DMS 273 (cell line): Measurements from ENCODE around the gene PHF1.
"Not testable (repeated sequence)": the region's sequence is repeated elsewhere in the genome, so short reads cannot be mapped to it uniquely, and the experiment has no call there.

Experiments
- DNase-seq: peaks from one replicate; lab custom pipeline; 2025; ENCODE audit not compliant: unreplicated experiment; lab: John Stamatoyannopoulos, UW

Gene PHF1

DNA sequence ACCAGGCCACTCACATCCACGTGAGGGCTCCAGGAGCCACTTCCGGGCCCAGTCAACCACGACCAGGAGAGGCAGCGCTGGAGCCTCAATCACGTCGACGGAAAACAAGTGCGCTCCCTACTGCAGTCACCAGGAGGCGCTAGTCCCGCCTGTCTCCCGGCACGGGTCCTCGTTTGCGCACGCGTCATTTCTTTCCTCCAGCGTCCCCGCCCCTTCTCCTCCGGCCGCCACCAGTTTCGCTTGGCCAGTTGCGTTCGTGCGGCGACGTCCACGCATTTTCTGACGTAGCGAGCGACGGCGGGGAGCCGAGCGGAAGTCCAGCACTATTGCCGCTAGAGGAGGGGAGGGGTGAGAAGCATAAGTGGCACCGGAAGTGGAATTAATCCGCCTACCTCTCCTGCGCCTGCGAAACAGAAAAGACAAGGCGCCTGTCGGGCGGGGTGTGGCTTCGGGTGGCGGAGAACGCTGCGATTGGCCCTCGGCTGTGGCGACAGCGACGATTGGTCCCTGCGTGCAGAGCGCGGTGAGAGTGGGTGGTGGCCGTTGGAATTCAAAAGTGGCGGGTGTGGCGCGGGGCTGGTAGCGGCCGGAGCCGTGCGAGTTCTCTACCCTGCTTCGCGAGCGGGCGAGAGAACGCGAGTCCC lies 19.4 kb upstream of the PHF1 start, which contains the start of gene KIFC1:
TSS of gene KIFC1 (plus strand) at position 546 of the 644 bp plus-strand sequence. CDS start 163 bp downstream, outside the sequence.
- DNase-seq: peak; percentile 100

DNA sequence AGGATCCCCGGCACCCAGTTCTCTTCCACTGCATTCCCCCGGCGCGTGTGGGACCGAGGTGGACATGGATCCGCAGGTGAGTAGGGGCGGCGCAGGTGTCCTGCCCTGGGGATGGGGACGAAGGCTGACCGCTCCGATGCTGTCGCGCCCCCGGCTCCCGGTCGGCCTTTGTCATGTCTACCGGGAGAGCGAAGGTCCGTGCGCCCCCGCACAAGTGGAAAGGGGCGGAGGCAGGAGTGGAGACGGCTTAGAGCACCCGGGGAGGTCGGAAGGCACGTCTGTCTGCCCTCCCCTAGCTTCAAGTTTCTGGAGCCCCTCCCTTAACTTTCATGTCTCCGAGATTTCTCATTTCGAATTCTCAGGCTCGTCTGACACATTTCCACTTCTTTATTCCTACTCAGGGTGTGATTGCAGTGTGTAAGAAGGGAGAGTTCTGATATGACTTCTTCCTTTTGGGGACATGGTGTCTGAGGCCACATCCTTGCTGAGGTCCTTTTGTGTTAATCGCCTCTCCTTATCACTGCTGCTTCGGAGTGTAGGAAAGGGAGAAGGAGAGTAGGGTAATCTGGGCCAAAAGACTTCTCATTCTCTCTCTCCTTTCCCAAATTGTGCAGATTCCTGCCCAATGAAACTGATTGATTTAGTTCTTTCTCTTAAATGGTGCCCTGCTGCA lies 18.8 kb upstream of the PHF1 start:
- peak; percentile 75 for DNase-seq

GRCh38 chr6:33392595-33392948 lies 18.2 kb upstream of the PHF1 start:
- DNase-seq: peak; percentile 69

DNA sequence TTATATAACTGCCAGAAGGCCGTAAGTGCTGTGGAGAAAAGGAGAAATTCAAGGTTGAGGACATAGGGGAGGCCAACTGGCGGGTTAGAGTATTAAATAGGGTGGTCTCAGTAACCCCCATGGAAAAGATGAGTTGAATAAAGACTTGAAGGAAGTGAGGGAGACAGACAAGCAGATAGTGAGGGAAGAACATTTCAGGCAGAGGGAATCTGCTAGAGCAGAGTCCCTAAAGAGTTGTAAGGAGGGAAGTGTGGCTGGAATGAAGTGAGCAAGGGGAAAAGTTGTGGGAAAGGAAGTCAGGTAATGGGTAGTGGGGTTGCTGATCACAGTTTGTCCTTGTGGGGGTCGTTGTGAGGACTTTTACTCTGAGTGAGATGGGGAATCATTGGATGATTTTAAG lies 17.8 kb upstream of the PHF1 start:
- DNase-seq: no peak

DNA sequence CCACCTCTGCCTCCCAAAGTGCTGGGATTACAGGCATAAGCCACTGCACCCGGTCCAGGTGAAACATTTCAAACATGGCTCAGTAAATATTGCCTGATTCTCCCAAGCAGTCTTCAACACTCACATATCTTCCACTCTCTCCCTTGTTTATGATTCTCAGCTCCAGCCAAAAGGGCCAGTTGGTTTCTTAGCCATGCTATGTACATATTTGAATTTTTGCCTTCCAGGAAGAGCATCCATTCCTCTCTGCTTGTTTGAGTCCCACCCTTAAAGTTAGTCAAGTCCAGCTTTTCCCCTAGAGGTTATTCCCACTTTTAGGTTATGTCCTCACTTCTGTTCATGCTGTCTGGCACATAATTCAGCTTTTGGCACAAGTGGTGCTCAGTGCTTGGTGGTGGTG lies 13.3 kb upstream of the PHF1 start:
- no peak for DNase-seq

DNA sequence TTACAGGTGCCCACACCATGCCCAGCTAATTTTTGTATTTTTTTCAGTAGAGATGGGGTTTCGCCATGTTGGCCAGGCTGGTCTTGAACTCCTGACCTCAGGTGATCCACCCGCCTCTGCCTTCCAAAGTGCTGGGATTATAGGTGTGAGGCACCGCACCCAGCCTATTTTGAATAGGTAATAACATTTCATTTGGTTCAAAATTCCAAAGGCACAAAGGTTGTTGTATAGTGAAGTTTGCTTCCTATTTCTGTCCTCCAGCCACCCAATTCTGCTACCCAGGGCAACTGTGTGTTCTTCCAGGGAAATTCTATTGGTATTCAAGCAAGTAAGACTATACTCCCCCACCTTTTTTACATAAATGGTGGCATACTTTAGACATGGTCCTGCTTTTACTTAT lies 12.2 kb upstream of the PHF1 start:
- not testable (repeated sequence) for DNase-seq

DNA sequence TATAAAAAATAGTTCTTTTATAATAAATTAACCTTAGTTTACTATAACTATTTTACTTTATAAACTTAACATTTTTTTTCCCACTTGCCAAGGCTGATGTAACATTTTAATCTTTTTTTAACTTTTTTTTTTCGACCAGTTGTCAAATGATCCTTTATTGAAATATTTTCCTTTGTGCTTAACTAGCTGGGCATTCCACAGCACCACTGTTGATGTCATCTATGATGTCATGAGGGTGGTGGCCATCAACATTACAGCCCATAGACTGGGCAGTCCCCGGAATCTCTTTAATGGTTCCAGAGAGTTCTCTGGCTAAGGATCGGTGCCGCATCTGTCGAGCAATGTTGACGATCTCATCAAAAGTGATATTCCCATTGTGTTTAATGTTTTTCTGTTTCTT lies 10.9 kb upstream of the PHF1 start:
- DNase-seq: not testable (repeated sequence)

DNA sequence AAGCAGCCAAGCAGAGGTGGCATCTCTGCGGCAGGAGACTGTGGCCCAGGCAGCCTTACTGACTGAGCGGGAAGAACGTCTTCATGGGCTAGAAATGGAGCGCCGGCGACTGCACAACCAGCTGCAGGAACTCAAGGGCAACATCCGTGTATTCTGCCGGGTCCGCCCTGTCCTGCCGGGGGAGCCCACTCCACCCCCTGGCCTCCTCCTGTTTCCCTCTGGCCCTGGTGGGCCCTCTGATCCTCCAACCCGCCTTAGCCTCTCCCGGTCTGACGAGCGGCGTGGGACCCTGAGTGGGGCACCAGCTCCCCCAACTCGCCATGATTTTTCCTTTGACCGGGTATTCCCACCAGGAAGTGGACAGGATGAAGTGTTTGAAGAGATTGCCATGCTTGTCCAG lies 5.9 kb upstream of the PHF1 start:
- DNase-seq: no peak

GRCh38 chr6:33405386-33405940 lies 5.4 kb upstream of the PHF1 start:
- DNase-seq: no peak

DNA sequence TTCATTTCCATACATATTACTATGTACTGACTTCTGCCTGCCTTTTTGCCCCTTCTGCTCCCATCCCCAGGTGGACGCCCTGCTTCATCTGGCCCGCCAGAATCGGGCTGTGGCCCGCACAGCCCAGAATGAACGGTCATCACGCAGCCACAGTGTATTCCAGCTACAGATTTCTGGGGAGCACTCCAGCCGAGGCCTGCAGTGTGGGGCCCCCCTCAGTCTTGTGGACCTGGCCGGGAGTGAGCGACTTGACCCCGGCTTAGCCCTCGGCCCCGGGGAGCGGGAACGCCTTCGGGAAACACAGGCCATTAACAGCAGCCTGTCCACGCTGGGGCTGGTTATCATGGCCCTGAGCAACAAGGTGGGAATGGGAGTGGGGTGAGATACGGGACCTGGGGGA lies 4.7 kb upstream of the PHF1 start:
- DNase-seq: no peak

DNA sequence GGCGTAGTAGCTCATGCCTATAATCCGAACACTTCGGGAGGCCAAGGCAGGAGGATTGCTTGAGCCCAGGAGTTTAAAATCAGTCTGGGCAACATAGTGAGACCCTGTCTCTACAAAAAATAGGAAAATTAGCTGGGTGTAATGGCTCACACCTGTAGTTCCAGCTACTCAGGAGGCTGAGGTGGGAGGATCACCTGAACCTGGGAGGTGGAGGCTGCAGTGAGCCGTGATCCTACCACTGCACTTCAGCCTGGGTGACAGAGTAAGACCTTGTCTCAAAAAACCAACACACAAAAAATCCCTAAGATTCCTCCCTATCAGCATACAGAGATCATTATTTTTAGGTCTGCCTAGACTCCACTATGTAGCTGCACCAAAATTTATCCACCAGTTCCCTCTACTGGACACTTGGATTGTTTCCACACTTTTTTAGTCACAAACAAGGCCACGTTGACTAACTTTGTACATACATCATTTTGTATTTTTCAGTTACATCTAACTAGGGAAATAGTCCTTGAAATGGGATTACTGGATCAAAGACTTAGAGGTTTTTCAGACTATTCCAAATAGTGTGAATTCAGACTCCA lies 3.6 kb upstream of the PHF1 start:
- peak; percentile 53 for DNase-seq

GRCh38 chr6:33410050-33410710 lies 634 bp upstream of the PHF1 start:
- peak; percentile 99 for DNase-seq

GRCh38 chr6:33411632-33412005 lies 805 bp downstream of the PHF1 start:
- peak; percentile 42 for DNase-seq

GRCh38 chr6:33412140-33413009 lies 1.6 kb downstream of the PHF1 start:
- no peak for DNase-seq

- DNase-seq: no peak
These were observed 2.7 kb downstream of the PHF1 start for GRCh38 chr6:33413241-33414120.

DNA sequence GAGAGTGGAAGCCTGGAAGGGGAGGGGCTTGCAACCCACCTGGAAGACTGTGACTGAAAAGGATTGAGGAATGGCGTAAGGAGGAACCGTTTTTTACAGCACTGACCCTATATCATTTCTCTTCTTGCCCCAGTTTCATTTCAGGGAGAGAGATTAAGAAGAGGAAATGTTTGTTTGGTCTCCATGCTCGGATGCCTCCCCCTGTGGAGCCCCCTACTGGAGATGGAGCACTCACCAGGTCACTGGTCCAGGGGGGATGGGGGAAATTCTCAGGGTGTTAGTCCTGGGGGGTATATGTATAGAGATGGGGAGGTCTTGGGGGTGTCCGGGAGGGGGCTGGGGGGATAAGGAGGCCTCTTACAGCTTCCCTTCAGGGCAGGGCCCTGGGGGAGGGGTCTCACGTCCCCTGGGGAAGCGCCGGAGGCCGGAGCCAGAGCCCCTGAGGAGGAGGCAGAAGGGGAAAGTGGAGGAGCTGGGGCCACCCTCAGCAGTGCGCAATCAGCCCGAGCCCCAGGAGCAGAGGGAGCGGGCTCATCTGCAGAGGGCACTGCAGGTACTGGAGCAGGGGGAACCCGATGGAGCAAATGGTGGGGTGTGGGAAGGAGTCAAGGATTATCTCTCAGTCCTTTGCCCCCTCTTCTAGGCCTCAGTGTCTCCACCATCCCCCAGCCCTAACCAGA lies 3.9 kb downstream of the PHF1 start:
- DNase-seq: peak; percentile 60

- no peak for DNase-seq
These were observed 5.0 kb downstream of the PHF1 start for GRCh38 chr6:33415831-33416230.

- no peak for DNase-seq
These were observed 5.7 kb downstream of the PHF1 start for GRCh38 chr6:33416386-33417127.
